ENCODE results near the gene PNMA6F. TPM values are rescaled to one million over a fixed set of nuclear protein-coding genes. Genes with fewer than 3 reads are reported as not detected.

The PNMA6F gene
- polyA plus RNA-seq, 1 of the 3 experiments (the other 2 are of a cell fraction), result not detected

DNA sequence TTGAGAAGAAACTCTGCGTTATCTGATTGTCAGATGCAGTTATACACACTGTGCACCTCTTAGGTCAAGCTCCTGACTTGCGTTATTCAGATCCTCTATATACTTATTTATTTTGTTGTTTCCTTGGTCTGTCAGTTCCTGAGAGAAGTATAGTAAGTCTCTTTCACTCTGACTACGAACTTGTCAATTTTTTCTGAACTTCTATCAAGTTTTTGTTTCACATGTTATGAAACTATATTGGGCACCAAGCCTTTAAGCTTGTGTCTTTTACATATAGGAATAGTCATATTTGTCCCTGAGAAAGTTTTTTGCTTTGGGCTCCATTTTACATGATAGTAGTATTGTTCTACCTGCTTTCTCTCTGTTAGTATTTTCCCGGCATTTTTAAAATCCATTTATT lies 44.1 kb upstream of the PNMA6F start:
- no peak for DNase-seq
- Histone ChIP-seq H3K9me2 (no peaks in the 10 kb centered on the region), H3K36me3 (replicated peaks in 1 of 2; ENCODE audit: control insufficient read depth in 1 of 2, insufficient read depth in 2 of 2, low read length in 1 of 2) (no peaks in the 10 kb centered on the region), H2AFZ (ENCODE audit: low read depth) (no peak overlapping the region), H3K27ac (ENCODE audit: low read depth in 2 of 2, low read length in 1 of 2) (no peak overlapping the region), H3F3A (replicated peaks; ENCODE audit: insufficient read depth) (no peaks in the 10 kb centered on the region), H3K27me3 (ENCODE audit: insufficient read depth) (no peaks in the 10 kb centered on the region; the same call in 1 of the 2 replicates), H4K20me1 (ENCODE audit: insufficient read depth) (no peaks in the 10 kb centered on the region), H3K79me2 (ENCODE audit: insufficient read depth) (no peaks in the 10 kb centered on the region), H3K4me3 (ENCODE audit: low read depth in 2 of 2, low read length in 1 of 2) (no peak overlapping the region), H3K4me2 (no peak overlapping the region), H3K9me3 (no peaks in the 10 kb centered on the region), H3K9ac (no peak overlapping the region), H3K4me1 (ENCODE audit: control insufficient read depth in 1 of 2, insufficient read depth in 2 of 2, low read depth in 1 of 2, low read length in 1 of 2) (no peaks in the 10 kb centered on the region; a peak in 1 of 4 replicates)
- ChIA-PET POLR2A (no interaction called here), CTCF (no interaction called here)
- no peak for TF ChIP-seq GABPA (IDR thresholded peaks at IDR 0.05; ENCODE audit: low read depth)
- no peak for TF ChIP-seq TCF12 (IDR thresholded peaks at IDR 0.05)
- TF ChIP-seq, protein P1, sequence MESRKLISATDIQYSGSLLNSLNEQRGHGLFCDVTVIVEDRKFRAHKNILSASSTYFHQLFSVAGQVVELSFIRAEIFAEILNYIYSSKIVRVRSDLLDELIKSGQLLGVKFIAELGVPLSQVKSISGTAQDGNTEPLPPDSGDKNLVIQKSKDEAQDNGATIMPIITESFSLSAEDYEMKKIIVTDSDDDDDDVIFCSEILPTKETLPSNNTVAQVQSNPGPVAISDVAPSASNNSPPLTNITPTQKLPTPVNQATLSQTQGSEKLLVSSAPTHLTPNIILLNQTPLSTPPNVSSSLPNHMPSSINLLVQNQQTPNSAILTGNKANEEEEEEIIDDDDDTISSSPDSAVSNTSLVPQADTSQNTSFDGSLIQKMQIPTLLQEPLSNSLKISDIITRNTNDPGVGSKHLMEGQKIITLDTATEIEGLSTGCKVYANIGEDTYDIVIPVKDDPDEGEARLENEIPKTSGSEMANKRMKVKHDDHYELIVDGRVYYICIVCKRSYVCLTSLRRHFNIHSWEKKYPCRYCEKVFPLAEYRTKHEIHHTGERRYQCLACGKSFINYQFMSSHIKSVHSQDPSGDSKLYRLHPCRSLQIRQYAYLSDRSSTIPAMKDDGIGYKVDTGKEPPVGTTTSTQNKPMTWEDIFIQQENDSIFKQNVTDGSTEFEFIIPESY (IDR thresholded peaks at IDR 0.05; ENCODE audit: borderline replicate concordance, low read depth), result no peak
- no peak for TF ChIP-seq EP300 (IDR thresholded peaks at IDR 0.05; ENCODE audit: borderline replicate concordance in 1 of 2, low read depth in 1 of 2, low read length in 1 of 2)
- TF ChIP-seq, protein P2, sequence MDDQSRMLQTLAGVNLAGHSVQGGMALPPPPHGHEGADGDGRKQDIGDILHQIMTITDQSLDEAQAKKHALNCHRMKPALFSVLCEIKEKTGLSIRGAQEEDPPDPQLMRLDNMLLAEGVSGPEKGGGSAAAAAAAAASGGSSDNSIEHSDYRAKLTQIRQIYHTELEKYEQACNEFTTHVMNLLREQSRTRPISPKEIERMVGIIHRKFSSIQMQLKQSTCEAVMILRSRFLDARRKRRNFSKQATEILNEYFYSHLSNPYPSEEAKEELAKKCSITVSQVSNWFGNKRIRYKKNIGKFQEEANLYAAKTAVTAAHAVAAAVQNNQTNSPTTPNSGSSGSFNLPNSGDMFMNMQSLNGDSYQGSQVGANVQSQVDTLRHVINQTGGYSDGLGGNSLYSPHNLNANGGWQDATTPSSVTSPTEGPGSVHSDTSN (IDR thresholded peaks at IDR 0.05), result no peak
- TF ChIP-seq, protein P3, sequence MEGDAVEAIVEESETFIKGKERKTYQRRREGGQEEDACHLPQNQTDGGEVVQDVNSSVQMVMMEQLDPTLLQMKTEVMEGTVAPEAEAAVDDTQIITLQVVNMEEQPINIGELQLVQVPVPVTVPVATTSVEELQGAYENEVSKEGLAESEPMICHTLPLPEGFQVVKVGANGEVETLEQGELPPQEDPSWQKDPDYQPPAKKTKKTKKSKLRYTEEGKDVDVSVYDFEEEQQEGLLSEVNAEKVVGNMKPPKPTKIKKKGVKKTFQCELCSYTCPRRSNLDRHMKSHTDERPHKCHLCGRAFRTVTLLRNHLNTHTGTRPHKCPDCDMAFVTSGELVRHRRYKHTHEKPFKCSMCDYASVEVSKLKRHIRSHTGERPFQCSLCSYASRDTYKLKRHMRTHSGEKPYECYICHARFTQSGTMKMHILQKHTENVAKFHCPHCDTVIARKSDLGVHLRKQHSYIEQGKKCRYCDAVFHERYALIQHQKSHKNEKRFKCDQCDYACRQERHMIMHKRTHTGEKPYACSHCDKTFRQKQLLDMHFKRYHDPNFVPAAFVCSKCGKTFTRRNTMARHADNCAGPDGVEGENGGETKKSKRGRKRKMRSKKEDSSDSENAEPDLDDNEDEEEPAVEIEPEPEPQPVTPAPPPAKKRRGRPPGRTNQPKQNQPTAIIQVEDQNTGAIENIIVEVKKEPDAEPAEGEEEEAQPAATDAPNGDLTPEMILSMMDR (IDR thresholded peaks at IDR 0.05), result no peak
- TF ChIP-seq RAD21 (IDR thresholded peaks at IDR 0.05; ENCODE audit: low read length), result no peak
- 26% methylated on average over 4 of the region's 4 CpGs for WGBS (ENCODE audit: low lambda C conversion rate)

DNA sequence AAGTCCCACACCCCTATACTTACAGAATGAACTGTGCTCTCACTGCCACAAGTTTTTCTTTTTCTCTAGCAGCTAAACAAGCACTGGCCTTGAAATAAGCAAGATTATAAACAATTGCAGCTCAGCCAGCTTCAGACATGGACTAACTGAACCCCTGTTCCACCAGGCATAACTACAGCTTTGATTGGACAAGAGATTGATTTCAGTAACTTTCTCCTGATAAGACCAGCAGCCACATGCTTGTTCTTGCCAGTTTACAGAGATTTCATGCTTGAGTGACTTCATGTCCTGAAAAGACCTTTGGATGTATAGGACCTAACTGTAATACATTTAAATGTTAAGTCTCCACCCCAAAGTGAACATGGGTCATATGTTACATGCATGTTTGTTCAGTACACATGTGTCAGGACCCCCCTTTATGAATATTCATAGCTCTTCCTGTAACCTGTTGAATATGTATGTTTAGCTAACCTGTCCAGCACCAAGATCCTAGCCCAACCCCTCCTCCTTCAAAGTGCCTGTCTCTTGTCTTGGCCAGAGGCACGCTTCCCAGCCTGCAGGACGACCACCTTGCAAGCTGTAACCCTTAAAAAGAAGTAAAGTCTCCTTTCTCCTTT lies 40.3 kb upstream of the PNMA6F start:
- H2AFZ ChIP-seq (ENCODE audit: low read depth), result no peak overlapping the region
- ChIA-PET POLR2A (no interaction called here), CTCF (interaction anchor here (1.6 kb wide), 1 partner anchor 20 kb away, joined by 3 read pairs; no protein-coding TSS in a partner anchor)
- H4K20me1 ChIP-seq (ENCODE audit: insufficient read depth), result no peaks in the 10 kb centered on the region
- no peaks in the 10 kb centered on the region for H3K79me2 ChIP-seq (ENCODE audit: insufficient read depth)
- no peaks in the 10 kb centered on the region; a peak in 1 of 4 replicates for H3K4me1 ChIP-seq (ENCODE audit: control insufficient read depth in 1 of 2, insufficient read depth in 2 of 2, low read depth in 1 of 2, low read length in 1 of 2)
- TF ChIP-seq FOXJ3 (CRISPR knock-in tag; IDR thresholded peaks at IDR 0.05) (no peak), NFIC (IDR thresholded peaks at IDR 0.05; ENCODE audit: borderline replicate concordance) (no peak), JUND (IDR thresholded peaks at IDR 0.05) (no peak), TAF1 (IDR thresholded peaks at IDR 0.05; ENCODE audit: borderline replicate concordance, low read depth, low read length) (no peak), ELF1 (IDR thresholded peaks at IDR 0.05) (no peak), RCOR1 (IDR thresholded peaks at IDR 0.05; ENCODE audit: low read length) (no peak), FOXM1 (IDR thresholded peaks at IDR 0.05; ENCODE audit: low read depth) (no peak), SMC3 (IDR thresholded peaks at IDR 0.05; ENCODE audit: low read depth, low read length) (no peak)
- TF ChIP-seq, protein P4, sequence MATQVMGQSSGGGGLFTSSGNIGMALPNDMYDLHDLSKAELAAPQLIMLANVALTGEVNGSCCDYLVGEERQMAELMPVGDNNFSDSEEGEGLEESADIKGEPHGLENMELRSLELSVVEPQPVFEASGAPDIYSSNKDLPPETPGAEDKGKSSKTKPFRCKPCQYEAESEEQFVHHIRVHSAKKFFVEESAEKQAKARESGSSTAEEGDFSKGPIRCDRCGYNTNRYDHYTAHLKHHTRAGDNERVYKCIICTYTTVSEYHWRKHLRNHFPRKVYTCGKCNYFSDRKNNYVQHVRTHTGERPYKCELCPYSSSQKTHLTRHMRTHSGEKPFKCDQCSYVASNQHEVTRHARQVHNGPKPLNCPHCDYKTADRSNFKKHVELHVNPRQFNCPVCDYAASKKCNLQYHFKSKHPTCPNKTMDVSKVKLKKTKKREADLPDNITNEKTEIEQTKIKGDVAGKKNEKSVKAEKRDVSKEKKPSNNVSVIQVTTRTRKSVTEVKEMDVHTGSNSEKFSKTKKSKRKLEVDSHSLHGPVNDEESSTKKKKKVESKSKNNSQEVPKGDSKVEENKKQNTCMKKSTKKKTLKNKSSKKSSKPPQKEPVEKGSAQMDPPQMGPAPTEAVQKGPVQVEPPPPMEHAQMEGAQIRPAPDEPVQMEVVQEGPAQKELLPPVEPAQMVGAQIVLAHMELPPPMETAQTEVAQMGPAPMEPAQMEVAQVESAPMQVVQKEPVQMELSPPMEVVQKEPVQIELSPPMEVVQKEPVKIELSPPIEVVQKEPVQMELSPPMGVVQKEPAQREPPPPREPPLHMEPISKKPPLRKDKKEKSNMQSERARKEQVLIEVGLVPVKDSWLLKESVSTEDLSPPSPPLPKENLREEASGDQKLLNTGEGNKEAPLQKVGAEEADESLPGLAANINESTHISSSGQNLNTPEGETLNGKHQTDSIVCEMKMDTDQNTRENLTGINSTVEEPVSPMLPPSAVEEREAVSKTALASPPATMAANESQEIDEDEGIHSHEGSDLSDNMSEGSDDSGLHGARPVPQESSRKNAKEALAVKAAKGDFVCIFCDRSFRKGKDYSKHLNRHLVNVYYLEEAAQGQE (IDR thresholded peaks at IDR 0.05; ENCODE audit: low read depth, low read length), result no peak
- TF ChIP-seq, protein P5, sequence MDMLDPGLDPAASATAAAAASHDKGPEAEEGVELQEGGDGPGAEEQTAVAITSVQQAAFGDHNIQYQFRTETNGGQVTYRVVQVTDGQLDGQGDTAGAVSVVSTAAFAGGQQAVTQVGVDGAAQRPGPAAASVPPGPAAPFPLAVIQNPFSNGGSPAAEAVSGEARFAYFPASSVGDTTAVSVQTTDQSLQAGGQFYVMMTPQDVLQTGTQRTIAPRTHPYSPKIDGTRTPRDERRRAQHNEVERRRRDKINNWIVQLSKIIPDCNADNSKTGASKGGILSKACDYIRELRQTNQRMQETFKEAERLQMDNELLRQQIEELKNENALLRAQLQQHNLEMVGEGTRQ (IDR thresholded peaks at IDR 0.05; ENCODE audit: borderline replicate concordance, low read depth, low read length), result no peak
- TF ChIP-seq, protein P6, sequence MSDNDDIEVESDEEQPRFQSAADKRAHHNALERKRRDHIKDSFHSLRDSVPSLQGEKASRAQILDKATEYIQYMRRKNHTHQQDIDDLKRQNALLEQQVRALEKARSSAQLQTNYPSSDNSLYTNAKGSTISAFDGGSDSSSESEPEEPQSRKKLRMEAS (IDR thresholded peaks at IDR 0.05; ENCODE audit: low read depth), result no peak
- 2% methylated on average over 2 of the region's 2 CpGs for WGBS (ENCODE audit: low lambda C conversion rate)
- no peaks in the 10 kb centered on the region for H3K9me3 ChIP-seq
- no peak for DNase-seq
- H3K9ac ChIP-seq, result no peak overlapping the region
- no peak overlapping the region for H3K4me3 ChIP-seq (ENCODE audit: low read depth in 2 of 2, low read length in 1 of 2)
- no peak overlapping the region for H3K27ac ChIP-seq (ENCODE audit: low read depth in 2 of 2, low read length in 1 of 2)
- H3K36me3 ChIP-seq (replicated peaks in 1 of 2; ENCODE audit: control insufficient read depth in 1 of 2, insufficient read depth in 2 of 2, low read length in 1 of 2), result no peaks in the 10 kb centered on the region
- H3F3A ChIP-seq (replicated peaks; ENCODE audit: insufficient read depth), result no peaks in the 10 kb centered on the region
- no peaks in the 10 kb centered on the region; the same call in 1 of the 2 replicates for H3K27me3 ChIP-seq (ENCODE audit: insufficient read depth)
- H3K9me2 ChIP-seq, result no peaks in the 10 kb centered on the region
- H3K4me2 ChIP-seq, result no peak overlapping the region
